GM18511 (cell line): ENCODE data around the gene GARIN3.
A peak's percentile ranks its signal among the peaks of the same experiment; 100 is the strongest.
"Not testable (repeated sequence)": the region's sequence is repeated elsewhere in the genome, so short reads cannot be mapped to it uniquely, and the experiment has no call there.

Experiments used
- ATAC-seq: cut with Tn5 transposase; IDR thresholded peaks from one replicate; pipeline ENCODE4 v1.9.1; 2021; ENCODE audit warnings: mild to moderate bottlenecking, moderate library complexity; ENCODE audit not compliant: unreplicated experiment

Gene GARIN3

GRCh38 chr5:157186309-157187045 lies 20.4 kb upstream of the GARIN3 start:
- no peak for ATAC-seq

DNA sequence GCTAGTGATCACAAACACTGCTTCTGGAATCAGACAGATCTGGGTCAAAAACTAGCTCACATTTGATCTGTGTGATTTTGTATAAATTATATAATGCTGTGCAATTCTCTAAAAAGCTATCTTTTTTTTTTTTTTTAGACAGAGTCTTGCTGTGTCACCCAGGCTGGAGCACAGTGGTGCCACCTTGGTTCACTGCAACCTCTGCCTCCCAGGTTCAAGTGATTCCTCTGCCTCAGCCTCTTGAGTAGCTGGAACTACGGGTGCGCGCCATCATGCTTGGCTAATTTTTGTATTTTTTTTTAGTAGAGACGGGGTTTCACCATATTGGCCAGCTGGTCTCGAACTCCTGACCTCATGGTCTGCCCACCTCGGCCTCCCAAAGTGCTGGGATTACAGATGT lies 19.1 kb upstream of the GARIN3 start:
- not testable (repeated sequence) for ATAC-seq

DNA sequence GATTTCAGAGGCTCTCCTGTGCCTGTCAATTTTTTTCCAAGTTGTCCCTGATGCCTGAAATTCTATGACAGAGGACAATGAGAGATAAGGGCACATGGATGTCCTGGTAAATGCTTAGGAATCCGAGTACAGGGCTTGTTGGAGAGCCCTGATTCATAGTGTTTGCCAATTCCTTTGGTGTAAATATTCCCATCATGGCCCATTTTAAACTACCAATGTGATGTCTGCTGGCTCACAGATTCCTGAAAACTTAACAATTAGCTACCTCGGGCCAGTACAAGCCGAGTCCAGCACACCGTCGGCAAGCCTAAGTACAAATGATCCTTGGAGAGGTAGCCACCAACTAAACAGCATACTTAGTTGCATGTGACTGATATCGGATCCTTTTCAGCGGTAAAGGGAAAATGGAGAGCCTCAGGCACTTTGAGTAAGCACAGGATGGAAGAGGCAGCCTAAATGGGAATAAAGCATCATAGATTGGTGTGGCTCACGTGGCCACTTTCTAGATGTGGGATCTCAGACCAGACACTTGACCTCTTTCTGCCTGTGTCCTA lies 18.1 kb upstream of the GARIN3 start:
- no peak for ATAC-seq

DNA sequence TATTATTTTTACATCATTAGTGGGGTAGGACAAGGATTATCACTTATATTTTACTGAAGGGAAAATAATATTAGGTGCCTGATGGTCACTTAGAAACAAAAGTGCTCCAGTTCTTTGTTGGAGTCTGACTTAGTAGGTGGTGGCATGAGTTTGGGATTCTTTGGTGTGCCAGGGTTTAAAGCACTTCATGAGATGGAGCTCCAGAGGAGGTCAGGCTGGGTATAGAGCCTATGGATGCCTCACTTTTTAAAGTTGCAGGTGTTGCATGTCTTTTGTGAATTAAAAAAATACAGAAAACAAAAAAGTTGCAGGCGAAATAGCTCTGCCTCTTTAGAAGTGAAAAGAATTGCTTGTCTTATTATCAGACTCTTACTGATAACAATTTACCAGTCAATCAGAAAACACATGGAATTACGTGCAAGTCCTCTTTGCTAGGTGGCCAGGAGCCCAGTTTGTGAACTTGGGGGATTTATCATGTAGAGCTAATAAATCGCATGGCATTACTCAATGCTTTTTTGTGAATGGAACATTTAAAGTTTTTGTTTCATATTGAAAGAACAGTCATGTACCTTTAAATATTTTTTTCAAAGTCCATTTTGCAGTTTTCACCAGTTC lies 16.2 kb upstream of the GARIN3 start:
- ATAC-seq, result no peak

- ATAC-seq, result no peak
Measured at GRCh38 chr5:157180374-157181264, 14.6 kb upstream of the GARIN3 start, which contains the start of gene ITK. TSS of gene ITK (plus strand) at chr5:157180840. CDS start at chr5:157180978, 138 bp downstream.

- ATAC-seq, result no peak
Measured at GRCh38 chr5:157178966-157179365, 12.9 kb upstream of the GARIN3 start.

- no peak for ATAC-seq
Measured at GRCh38 chr5:157177953-157178352, 11.9 kb upstream of the GARIN3 start.

GRCh38 chr5:157175071-157175612 lies 9.1 kb upstream of the GARIN3 start:
- ATAC-seq, result no peak

- ATAC-seq, result peak; percentile 99
Measured at GRCh38 chr5:157172403-157172802, 6.3 kb upstream of the GARIN3 start.

- no peak for ATAC-seq
Measured at GRCh38 chr5:157168286-157168685, 2.2 kb upstream of the GARIN3 start.

DNA sequence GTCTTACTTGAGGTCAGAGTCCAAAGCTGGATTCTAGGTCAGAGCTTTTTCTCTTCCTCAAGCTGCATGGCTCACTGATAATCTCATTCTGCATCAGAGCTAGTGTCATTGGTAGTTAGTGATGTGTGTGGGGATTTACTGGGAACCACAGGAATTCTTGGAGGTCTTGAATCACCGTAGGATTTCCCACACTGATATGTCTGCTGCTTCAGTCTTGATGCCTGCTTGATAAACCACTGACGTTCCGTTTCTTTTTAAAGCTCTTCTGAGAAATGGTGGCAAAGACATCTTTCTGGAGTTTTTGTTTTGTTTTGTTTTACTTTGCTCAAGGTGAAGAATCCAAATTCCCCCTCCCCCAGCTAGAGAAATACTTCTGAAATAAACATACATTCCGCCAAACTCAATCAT lies 1.2 kb upstream of the GARIN3 start:
- ATAC-seq, result no peak

DNA sequence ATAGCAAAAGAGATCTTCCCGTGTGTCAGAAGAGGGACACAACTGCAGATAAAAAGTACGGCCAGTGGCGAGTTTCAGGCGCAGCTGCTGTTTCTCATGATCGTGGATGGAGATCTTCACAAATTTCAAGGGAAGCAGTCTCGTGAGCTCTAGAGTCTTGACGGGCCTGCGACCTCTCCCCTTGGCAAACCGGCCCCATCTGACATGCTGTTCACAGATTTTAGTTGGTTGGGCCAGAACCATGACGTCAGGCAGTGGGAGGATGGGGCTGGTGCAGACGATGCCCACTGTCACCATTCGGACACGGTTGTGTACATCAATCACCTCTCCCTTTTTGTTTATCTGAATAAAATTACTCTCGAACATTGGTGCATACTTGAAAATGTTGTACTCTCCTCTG lies 396 bp downstream of the GARIN3 start:
- ATAC-seq, result no peak

DNA sequence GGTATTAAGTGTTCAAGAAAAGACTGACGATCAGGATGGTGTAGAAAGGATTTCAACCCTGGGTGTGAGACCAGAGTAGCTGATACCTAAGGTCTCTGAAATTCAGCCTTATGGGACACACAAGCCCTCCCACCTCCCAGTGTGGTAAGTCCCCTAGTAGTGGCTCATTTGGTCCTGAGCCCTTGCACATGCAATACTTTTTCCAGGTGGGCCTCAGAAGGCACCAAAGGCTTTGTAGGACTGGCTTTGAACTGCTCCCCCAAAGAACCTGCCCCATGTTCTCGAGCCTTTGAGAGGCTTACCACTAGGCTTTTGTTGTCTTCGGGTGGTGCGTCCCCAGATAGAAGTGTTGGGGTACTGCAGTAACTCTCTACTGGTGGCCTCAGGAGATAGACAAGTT lies 803 bp downstream of the GARIN3 start:
- ATAC-seq, result no peak

GRCh38 chr5:157164521-157164920 lies 1.5 kb downstream of the GARIN3 start:
- no peak for ATAC-seq

DNA sequence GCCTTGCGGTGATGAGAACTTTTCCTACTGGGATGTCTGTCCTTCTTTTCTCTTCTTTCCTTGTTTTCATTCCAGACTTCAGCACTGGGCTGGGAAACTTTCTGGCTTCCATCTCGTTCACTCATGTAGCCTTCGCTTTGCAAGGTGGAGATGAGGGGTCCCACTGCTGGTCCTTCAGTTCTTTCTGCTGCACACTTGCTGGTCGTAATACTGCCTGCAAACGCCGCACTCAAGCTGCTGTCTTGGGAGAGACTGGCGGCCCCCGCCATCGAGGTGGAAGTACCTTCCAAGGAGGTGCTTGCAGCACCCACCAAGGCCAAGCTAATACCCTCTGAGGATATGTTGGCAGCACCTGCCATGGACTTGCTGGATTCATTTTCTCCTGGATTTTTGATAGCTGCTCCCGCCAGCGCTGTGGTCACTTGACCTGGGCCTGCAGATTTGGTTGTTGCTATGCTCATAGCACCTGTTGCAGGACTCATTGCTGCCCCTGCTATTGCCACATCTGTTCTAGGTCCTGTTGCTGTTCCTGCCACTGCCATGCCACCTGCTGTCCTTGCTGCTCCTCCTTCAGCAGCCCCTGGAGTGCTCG lies 3.0 kb downstream of the GARIN3 start:
- no peak for ATAC-seq

DNA sequence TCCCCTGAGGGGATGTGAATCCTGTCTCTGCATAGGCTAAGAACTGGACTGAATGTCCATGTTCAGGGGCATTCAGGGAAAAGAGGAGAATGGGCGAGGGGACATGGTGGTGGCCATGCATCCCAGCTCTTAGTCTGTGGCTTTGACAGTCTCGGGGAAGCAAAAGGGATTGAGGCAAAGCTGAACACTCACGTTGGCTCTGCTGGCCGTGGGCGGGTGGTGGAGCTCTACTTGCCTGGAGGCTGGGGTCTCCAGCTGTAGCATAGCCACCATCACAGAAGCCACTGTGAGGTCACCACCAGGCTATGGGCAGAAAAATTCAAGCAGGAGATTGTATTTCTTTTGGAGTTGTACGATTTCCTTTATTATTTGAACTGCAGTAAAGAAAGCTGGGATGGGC lies 4.1 kb downstream of the GARIN3 start:
- no peak for ATAC-seq

DNA sequence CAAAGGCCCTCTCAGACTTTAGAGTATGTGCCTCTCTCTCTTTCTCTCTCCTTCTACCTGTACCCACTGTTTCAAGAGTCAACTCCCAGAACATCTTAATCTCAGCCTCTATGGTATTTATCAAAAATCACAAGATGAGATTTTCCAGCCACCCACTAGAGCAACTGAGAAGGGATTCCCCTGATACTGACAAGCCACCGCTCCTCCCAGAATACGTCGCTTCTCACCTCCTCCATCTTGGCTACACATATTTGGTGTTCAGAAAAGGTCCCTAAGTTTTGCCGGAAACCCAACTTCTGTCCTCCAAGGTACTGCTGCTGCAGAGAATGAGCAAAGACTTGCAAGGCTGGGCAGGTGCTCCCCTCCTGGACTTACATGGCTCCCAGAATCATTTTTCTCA lies 6.1 kb downstream of the GARIN3 start:
- ATAC-seq, result no peak

DNA sequence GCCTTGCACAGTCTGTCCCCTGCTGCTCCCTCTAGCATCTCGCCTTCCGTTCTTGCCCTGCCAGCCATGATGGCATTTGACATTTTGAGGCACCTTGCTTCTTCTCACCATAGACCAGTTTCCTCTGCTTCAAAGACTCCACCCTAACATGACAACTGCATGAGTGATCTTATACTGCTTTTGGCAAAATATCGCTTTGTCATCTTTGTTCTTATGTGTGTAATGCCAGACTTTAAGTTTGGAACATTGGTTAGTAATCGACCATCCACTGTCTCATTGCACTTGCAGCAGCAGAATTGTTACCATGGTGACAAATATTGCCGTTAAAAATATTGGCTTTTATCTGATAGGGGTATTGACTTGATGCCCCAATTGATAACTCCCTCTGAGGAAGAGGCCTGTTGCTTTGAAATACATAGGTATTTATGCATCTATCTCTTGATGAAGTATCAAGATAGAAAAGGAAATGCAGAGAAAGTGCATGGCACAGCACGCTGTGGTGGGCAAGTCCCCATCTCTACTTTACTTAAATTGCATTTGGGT lies 6.8 kb downstream of the GARIN3 start:
- ATAC-seq, result no peak

DNA sequence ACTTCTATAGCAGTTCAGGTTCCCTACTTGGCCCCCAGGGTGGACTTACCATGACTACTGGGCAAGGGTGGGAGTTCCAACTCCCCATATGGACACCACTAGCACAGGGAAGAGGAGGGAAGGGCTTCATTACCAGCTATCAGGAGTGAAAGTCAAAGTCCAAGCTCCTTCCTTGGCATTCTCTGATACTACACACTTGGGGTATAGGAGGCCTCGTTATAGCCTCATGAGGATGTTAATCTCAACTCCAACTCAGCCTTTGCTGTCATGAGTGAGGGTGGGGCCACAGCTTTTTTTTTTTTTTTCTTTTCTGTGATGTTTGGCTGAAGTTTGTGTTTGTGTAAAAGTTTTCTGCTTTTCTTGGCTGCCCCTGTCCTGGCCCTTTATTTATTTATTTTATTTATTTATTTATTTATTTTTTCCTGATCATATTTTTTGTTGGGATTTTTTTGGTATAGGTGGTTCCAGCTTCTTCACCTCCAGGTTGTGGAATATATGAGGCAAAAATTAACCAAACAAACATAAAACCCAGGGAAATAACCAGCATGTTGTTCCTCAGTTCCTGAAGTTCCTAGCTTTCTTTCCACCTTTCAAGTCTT lies 8.7 kb downstream of the GARIN3 start:
- ATAC-seq, result no peak

DNA sequence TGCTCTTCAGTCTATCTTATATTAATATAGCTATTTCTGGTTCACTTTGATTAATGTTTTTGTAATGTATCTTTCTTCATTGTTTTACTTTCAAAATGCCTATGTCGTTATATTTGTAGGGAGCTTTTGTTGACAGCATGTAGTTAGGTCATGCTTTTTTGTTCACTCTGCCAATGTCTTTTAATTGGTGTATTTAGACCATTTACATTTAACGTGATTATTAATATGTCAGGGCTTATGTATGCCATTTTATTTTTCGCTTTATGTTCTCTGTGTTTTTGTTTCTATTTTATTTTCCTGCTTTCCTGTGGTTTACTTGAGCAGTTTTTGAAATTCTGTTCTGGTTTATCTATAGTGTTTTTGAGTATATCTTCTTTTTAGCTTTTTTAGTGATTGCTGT lies 10.8 kb downstream of the GARIN3 start:
- no peak for ATAC-seq
